ENCODE measurements around the gene ZNF641.

The ZNF641 gene

GRCh38 chr12:48350249-48351021 is at the start of gene ZNF641:
Gene ZNF641, minus strand, starts transcription at chr12:48350919. Its CDS starts 2,829 bp downstream, at chr12:48348090.
- peak; percentile 93 for DNase-seq (ENCODE audit: low read depth)
- no peaks in the 10 kb centered on the region for H3K9me3 ChIP-seq (ENCODE audit: control insufficient read depth, low read length)
- no peaks in the 10 kb centered on the region for H3K27me3 ChIP-seq (replicated peaks; ENCODE audit: control insufficient read depth, insufficient read depth, low read length)
- H3K4me3 ChIP-seq (ENCODE audit: low read length): peak within 1 kb of the TSS; percentile 94
- peak within 1 kb of the TSS; percentile 92 for H3K9ac ChIP-seq (ENCODE audit: low read length)
- H3K4me1 ChIP-seq (ENCODE audit: control insufficient read depth, insufficient read depth, low read length): peaks cover 20% of the 10 kb centered on the region
- peaks cover 20% of the 10 kb centered on the region for H3K36me3 ChIP-seq (ENCODE audit: control insufficient read depth, insufficient read depth, low read length, severe bottlenecking)

DNA sequence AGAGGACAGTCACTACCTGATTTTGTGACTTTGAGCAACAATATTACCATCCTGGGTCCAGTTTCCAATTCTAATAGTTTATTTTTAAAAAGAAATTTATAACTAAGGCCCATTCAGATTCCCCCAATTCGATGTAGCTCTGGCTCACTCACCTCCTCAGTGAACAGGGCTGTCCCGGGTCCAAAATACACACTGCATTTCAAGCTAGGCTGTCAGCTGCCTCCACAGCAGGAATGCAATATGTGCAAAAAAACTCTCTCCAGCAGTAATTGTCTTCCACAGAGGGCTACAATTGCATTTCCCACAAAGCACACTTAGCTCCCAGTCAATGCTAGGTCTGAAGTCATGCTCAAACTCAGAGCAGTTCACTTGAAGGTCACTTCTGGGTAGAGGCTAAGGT is 39.3 kb upstream of the ZNF641 start:
- no peak for DNase-seq (ENCODE audit: low read depth)
- no peaks in the 10 kb centered on the region for H3K27me3 ChIP-seq (replicated peaks; ENCODE audit: control insufficient read depth, insufficient read depth, low read length)
- H3K9ac ChIP-seq (ENCODE audit: low read length): no peak overlapping the region
- H3K4me3 ChIP-seq (ENCODE audit: low read length): no peak overlapping the region
- peaks cover 18% of the 10 kb centered on the region for H3K4me1 ChIP-seq (ENCODE audit: control insufficient read depth, insufficient read depth, low read length)
- no peaks in the 10 kb centered on the region for H3K36me3 ChIP-seq (ENCODE audit: control insufficient read depth, insufficient read depth, low read length, severe bottlenecking)
- H3K9me3 ChIP-seq (ENCODE audit: control insufficient read depth, low read length): no peaks in the 10 kb centered on the region

DNA sequence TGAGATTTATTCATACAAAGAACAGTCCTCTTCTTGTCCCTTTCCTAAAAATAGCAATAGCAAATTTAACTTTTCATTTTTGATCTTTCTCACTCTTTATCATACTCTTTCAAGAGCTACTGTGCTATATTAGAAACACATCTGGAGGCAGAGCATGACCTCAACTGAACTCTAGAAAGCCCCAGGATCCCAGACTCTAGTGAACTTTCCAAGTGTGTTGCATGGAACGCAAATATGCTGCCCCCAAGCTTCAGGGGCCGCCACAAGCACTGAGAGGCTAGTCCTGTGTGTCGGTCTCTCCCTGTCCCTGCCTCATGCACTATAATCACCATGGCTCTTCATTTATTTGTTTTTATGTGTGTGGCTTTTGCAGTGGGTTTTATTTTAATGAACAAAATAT is 38.7 kb upstream of the ZNF641 start:
- Histone ChIP-seq H3K9ac (ENCODE audit: low read length) (no peak overlapping the region), H3K4me1 (ENCODE audit: control insufficient read depth, insufficient read depth, low read length) (peaks cover 18% of the 10 kb centered on the region), H3K27me3 (replicated peaks; ENCODE audit: control insufficient read depth, insufficient read depth, low read length) (no peaks in the 10 kb centered on the region), H3K4me3 (ENCODE audit: low read length) (no peak overlapping the region), H3K9me3 (ENCODE audit: control insufficient read depth, low read length) (no peaks in the 10 kb centered on the region), H3K36me3 (ENCODE audit: control insufficient read depth, insufficient read depth, low read length, severe bottlenecking) (no peaks in the 10 kb centered on the region)
- no peak for DNase-seq (ENCODE audit: low read depth)

GRCh38 chr12:48388938-48389337 is 38.2 kb upstream of the ZNF641 start:
- H3K27me3 ChIP-seq (replicated peaks; ENCODE audit: control insufficient read depth, insufficient read depth, low read length): no peaks in the 10 kb centered on the region
- no peak overlapping the region for H3K9ac ChIP-seq (ENCODE audit: low read length)
- DNase-seq (ENCODE audit: low read depth): no peak
- H3K9me3 ChIP-seq (ENCODE audit: control insufficient read depth, low read length): no peaks in the 10 kb centered on the region
- peaks cover 18% of the 10 kb centered on the region for H3K4me1 ChIP-seq (ENCODE audit: control insufficient read depth, insufficient read depth, low read length)
- H3K36me3 ChIP-seq (ENCODE audit: control insufficient read depth, insufficient read depth, low read length, severe bottlenecking): no peaks in the 10 kb centered on the region
- H3K4me3 ChIP-seq (ENCODE audit: low read length): peak overlapping the region; percentile 16

- Histone ChIP-seq H3K4me1 (ENCODE audit: control insufficient read depth, insufficient read depth, low read length) (peaks cover 18% of the 10 kb centered on the region), H3K4me3 (ENCODE audit: low read length) (peak overlapping the region; percentile 16), H3K36me3 (ENCODE audit: control insufficient read depth, insufficient read depth, low read length, severe bottlenecking) (no peaks in the 10 kb centered on the region), H3K9ac (ENCODE audit: low read length) (no peak overlapping the region), H3K9me3 (ENCODE audit: control insufficient read depth, low read length) (no peaks in the 10 kb centered on the region), H3K27me3 (replicated peaks; ENCODE audit: control insufficient read depth, insufficient read depth, low read length) (no peaks in the 10 kb centered on the region)
- DNase-seq (ENCODE audit: low read depth): no peak
Observed at GRCh38 chr12:48388460-48388859, 37.7 kb upstream of the ZNF641 start.

DNA sequence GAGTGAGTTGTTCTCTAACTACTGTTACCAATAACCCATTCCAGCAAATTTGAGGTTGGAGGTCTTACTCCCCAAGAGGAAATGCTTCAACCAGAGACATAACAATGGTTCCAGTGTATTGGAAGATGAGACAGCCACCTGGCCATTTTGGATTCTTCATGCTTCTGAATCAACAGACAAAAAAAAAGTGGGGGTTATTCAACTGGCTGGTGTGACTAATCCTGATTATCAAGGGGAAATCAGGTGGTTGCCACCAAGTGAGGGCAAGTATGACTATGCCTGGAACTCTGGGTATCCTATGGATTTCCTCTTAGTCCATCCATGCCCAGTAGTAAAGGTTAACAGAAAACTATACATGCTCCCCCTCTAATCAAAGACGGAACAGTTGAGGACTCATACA is 29.9 kb upstream of the ZNF641 start:
- no peaks in the 10 kb centered on the region for H3K27me3 ChIP-seq (replicated peaks; ENCODE audit: control insufficient read depth, insufficient read depth, low read length)
- no peak overlapping the region for H3K9ac ChIP-seq (ENCODE audit: low read length)
- H3K36me3 ChIP-seq (ENCODE audit: control insufficient read depth, insufficient read depth, low read length, severe bottlenecking): no peaks in the 10 kb centered on the region
- H3K9me3 ChIP-seq (ENCODE audit: control insufficient read depth, low read length): no peaks in the 10 kb centered on the region
- no peak overlapping the region for H3K4me3 ChIP-seq (ENCODE audit: low read length)
- H3K4me1 ChIP-seq (ENCODE audit: control insufficient read depth, insufficient read depth, low read length): peaks cover 8% of the 10 kb centered on the region
- DNase-seq (ENCODE audit: low read depth): no peak

DNA sequence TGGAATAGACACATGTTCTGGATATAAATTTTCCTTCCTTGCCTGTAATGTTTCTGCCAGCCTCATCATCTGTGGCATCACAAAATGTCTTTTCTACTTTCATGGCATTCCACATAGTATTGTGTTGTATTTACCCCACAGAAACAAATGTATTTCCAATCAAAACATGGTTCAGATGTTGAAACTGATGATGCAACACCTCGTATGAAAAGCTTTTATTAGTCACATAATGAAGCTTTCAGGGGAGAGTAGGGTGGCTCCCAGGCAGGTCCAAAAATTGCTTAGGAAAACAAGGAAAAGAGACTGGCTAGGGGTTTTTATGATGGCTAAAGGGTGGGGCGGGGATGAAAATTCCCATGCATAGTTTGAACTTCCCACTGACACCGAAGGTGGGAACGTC is 29.1 kb upstream of the ZNF641 start:
- no peak overlapping the region for H3K4me3 ChIP-seq (ENCODE audit: low read length)
- no peaks in the 10 kb centered on the region for H3K27me3 ChIP-seq (replicated peaks; ENCODE audit: control insufficient read depth, insufficient read depth, low read length)
- H3K4me1 ChIP-seq (ENCODE audit: control insufficient read depth, insufficient read depth, low read length): peaks cover 8% of the 10 kb centered on the region
- peak; percentile 4 for DNase-seq (ENCODE audit: low read depth)
- no peak overlapping the region for H3K9ac ChIP-seq (ENCODE audit: low read length)
- no peaks in the 10 kb centered on the region for H3K9me3 ChIP-seq (ENCODE audit: control insufficient read depth, low read length)
- no peaks in the 10 kb centered on the region for H3K36me3 ChIP-seq (ENCODE audit: control insufficient read depth, insufficient read depth, low read length, severe bottlenecking)

DNA sequence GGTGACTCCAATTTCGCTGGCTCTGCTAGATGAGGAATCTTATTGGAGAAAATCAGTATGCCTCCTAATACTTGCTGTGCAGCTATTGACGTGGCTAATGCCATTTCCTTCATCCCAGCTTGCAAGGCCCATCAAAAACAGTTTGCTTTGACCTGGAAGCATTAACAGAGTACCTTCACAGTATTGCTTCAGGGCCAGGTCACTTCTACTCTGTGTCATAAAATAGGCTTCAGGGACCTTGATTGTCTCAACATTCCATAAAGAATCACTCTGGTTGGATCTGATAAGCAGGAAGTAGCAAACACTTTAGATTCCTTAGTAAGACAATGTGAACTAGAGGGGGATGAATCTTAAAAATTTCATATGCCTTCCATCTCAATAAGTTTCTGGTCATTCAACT is 26.9 kb upstream of the ZNF641 start:
- no peak for DNase-seq (ENCODE audit: low read depth)
- no peaks in the 10 kb centered on the region for H3K36me3 ChIP-seq (ENCODE audit: control insufficient read depth, insufficient read depth, low read length, severe bottlenecking)
- H3K4me3 ChIP-seq (ENCODE audit: low read length): no peak overlapping the region
- peaks cover 8% of the 10 kb centered on the region for H3K4me1 ChIP-seq (ENCODE audit: control insufficient read depth, insufficient read depth, low read length)
- H3K9ac ChIP-seq (ENCODE audit: low read length): no peak overlapping the region
- H3K27me3 ChIP-seq (replicated peaks; ENCODE audit: control insufficient read depth, insufficient read depth, low read length): no peaks in the 10 kb centered on the region
- H3K9me3 ChIP-seq (ENCODE audit: control insufficient read depth, low read length): no peaks in the 10 kb centered on the region

DNA sequence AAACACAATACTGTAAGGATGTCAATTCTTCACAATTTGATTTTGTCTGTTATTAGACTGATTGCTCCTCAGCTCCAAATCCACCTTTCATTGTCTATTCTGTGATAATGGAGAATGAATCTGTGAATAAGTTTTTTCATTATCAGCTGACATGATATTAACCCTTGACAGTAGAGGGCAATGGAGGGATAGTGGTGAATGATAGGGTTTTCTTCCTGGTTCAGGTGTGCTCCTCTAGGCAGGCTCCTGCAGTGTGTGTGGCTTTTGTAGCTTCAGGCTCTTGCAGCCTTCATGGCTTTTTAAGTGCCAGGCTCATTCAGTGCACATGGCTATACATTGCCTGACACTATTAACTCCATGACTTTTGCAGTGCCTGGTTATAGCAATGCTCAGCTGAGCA is 23.4 kb upstream of the ZNF641 start:
- no peak overlapping the region for H3K9ac ChIP-seq (ENCODE audit: low read length)
- DNase-seq (ENCODE audit: low read depth): no peak
- no peaks in the 10 kb centered on the region for H3K4me1 ChIP-seq (ENCODE audit: control insufficient read depth, insufficient read depth, low read length)
- H3K36me3 ChIP-seq (ENCODE audit: control insufficient read depth, insufficient read depth, low read length, severe bottlenecking): no peaks in the 10 kb centered on the region
- no peaks in the 10 kb centered on the region for H3K27me3 ChIP-seq (replicated peaks; ENCODE audit: control insufficient read depth, insufficient read depth, low read length)
- no peaks in the 10 kb centered on the region for H3K9me3 ChIP-seq (ENCODE audit: control insufficient read depth, low read length)
- H3K4me3 ChIP-seq (ENCODE audit: low read length): no peak overlapping the region

- Histone ChIP-seq H3K9ac (ENCODE audit: low read length) (no peak overlapping the region), H3K27me3 (replicated peaks; ENCODE audit: control insufficient read depth, insufficient read depth, low read length) (no peaks in the 10 kb centered on the region), H3K36me3 (ENCODE audit: control insufficient read depth, insufficient read depth, low read length, severe bottlenecking) (no peaks in the 10 kb centered on the region), H3K9me3 (ENCODE audit: control insufficient read depth, low read length) (no peaks in the 10 kb centered on the region), H3K4me3 (ENCODE audit: low read length) (no peak overlapping the region), H3K4me1 (ENCODE audit: control insufficient read depth, insufficient read depth, low read length) (no peaks in the 10 kb centered on the region)
- DNase-seq (ENCODE audit: low read depth): no peak
Observed at GRCh38 chr12:48366131-48366530, 15.4 kb upstream of the ZNF641 start.

GRCh38 chr12:48361664-48362339 is 11.1 kb upstream of the ZNF641 start:
- no peaks in the 10 kb centered on the region for H3K9me3 ChIP-seq (ENCODE audit: control insufficient read depth, low read length)
- no peak overlapping the region for H3K9ac ChIP-seq (ENCODE audit: low read length)
- DNase-seq (ENCODE audit: low read depth): no peak
- no peaks in the 10 kb centered on the region for H3K27me3 ChIP-seq (replicated peaks; ENCODE audit: control insufficient read depth, insufficient read depth, low read length)
- no peak overlapping the region for H3K4me3 ChIP-seq (ENCODE audit: low read length)
- H3K4me1 ChIP-seq (ENCODE audit: control insufficient read depth, insufficient read depth, low read length): no peaks in the 10 kb centered on the region
- no peaks in the 10 kb centered on the region for H3K36me3 ChIP-seq (ENCODE audit: control insufficient read depth, insufficient read depth, low read length, severe bottlenecking)
